Adrenal gland (tissue), 12 donors: Measurements from ENCODE around the gene SRRT. TPM values are rescaled to one million over a fixed set of nuclear protein-coding genes. Genes with fewer than 3 reads are reported as not detected.

Experiments used
- DNase-seq, 7 donors: peaks; one replicate each; pipeline ENCODE4 v3.0.0-alpha.2; 2019 to 2020
- H3K27ac ChIP-seq, 5 donors: fragments of 200-600 bp; sonication (generic) in 4 of 5; 1 replicate in 3 of 5; 2 replicates in 2 of 5; pipeline versions ENCODE4 v1.5.1 to v1.8.0; 2016 to 2020; ENCODE audit warnings: mild to moderate bottlenecking in 1 of 5
- H3K27me3 ChIP-seq: fragments of 200-600 bp; 2 replicates; pipeline ENCODE4 v1.8.0; 2021
- H3K36me3 ChIP-seq, 2 donors: fragments of 200-600 bp; replicated peaks in 1 of 2; 1 replicate in 1 of 2; 2 replicates in 1 of 2; pipeline versions ENCODE4 v1.5.1 to v1.8.0; 2018 to 2022
- H3K4me1 ChIP-seq, 2 donors: fragments of 200-600 bp; replicated peaks in 1 of 2; 1 replicate in 1 of 2; 2 replicates in 1 of 2; pipeline versions ENCODE4 v1.5.1 to v1.8.0; 2018 to 2021
- H3K4me3 ChIP-seq, 4 donors: fragments of 200-600 bp; sonication (generic) in 3 of 4; one replicate each; pipeline ENCODE4 v1.5.1; 2016 to 2018
- H3K9me3 ChIP-seq, 3 donors: fragments of 200-600 bp; sonication (generic) in 1 of 3; replicated peaks in 1 of 3; 1 replicate in 2 of 3; 2 replicates in 1 of 3; pipeline versions ENCODE4 v1.5.1 to v1.8.0; 2016 to 2021
- POLR2A ChIP-seq, 2 donors: fragments of 450-650 bp; IDR thresholded peaks; one replicate each; pipeline ENCODE4 v1.6.1; 2017; ENCODE audit warnings: antibody characterized with exemption in 2 of 2, mild to moderate bottlenecking in 2 of 2, moderate library complexity in 1 of 2
- WGBS, 4 donors: extraction: QIAGEN DNeasy Blood & Tissue Kit in 2 of 4; methylation state at CpG; one replicate each; pipeline versions ENCODE4 v1.1.5 to v1.1.7; 2013 to 2017; 5-methylcytosine and 5-hydroxymethylcytosine counted together
- intact Hi-C, 2 donors: fragments of 100-400 bp; cut with DNase I; formaldehyde crosslinking; loops; one replicate each; pipeline versions ENCODE4 v1.14.1 to v1.15.0; 2022 to 2023
- polyA plus RNA-seq, 3 donors: library from polyadenylated mRNA; stranded (reverse); fragments of 200-250 nt in 2 of 3; fragments of 350-450 nt in 1 of 3; fragmentation: Illumina TruSeq in 1 of 3; extraction: RNeasy Lipid Tissue Mini Kit (QIAGEN cat#74804) in 1 of 3; gene quantifications; one replicate each; pipeline ENCODE4 v1.2.3, GENCODE V29; 2013 to 2014
- total RNA-seq, 9 donors: library from RNA; depleted of rRNA in 4 of 9; stranded (reverse); fragments of >200 nt in 4 of 9; fragments of 120-200 nt in 1 of 9; fragmentation: NEBNext Ultra II Directional in 1 of 9; extraction: Animal tissue kit (Norgen Biotek cat#: 25700) in 1 of 9; gene quantifications; one replicate each; pipeline versions ENCODE4 v1.1.0 to v1.2.4, GENCODE V29; 2013 to 2023
- TF ChIP-seq, protein P1 (sequence below), 6 experiments: fragments of 450-650 bp in 4 of 6; fragments of 200-600 bp in 2 of 6; sonication (generic) in 1 of 6; IDR thresholded peaks; 1 replicate in 5 of 6; 2 replicates in 1 of 6; pipeline versions ENCODE4 v1.5.1 to v1.8.0; 2016 to 2021; ENCODE audit warnings: antibody characterized with exemption in 6 of 6, mild to moderate bottlenecking in 2 of 6, moderate library complexity in 1 of 6
- donor health status: healthy with polysubstance abuse.
- donor health status: Bipolar disorder and iron deficiency.
- donor health status: DM: yes; HTN: yes; CAD: no.
- donor health status: DM: no; HTN: no; CAD: no.
- donor health status: DM: no; HTN: no; CAD: no.
- donor health status: DM: yes; HTN: yes; CAD: no.

The SRRT gene
- total and polyA plus RNA-seq, 12 donors = 44.0 to 289 (median 97.1) TPM

DNA sequence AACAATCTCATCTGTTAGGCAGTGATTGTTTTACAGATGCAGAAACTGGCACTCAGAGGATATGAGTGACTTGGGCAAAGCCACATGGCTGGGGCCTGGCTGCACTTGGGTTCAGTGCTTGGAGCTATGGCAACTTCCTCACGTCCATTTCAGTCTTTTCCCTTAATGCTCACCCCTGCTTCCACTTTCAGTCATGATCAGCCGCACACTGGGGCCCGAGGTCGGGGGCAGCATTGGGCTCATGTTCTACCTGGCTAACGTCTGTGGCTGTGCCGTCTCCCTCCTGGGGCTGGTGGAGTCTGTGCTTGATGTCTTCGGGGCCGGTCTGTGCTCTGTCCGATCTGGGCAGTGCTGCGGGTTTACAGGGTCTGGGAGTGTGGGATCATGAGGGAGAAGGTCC lies 19.4 kb upstream of the SRRT start:
- peaks cover 4 to 12% of the 10 kb centered on the region in 2 donors for H3K4me1 ChIP-seq
- H3K9me3 ChIP-seq = no peaks in the 10 kb centered on the region
- WGBS, 4 donors = 80 to 88% (median 86%) methylated on average over 7 to 10 of the region's 10 CpGs
- no peak overlapping the region for H3K4me3 ChIP-seq
- H3K27me3 ChIP-seq = no peaks in the 10 kb centered on the region
- TF ChIP-seq POLR2A (IDR thresholded peaks at IDR 0.05) = no peak
- TF ChIP-seq, protein P1, sequence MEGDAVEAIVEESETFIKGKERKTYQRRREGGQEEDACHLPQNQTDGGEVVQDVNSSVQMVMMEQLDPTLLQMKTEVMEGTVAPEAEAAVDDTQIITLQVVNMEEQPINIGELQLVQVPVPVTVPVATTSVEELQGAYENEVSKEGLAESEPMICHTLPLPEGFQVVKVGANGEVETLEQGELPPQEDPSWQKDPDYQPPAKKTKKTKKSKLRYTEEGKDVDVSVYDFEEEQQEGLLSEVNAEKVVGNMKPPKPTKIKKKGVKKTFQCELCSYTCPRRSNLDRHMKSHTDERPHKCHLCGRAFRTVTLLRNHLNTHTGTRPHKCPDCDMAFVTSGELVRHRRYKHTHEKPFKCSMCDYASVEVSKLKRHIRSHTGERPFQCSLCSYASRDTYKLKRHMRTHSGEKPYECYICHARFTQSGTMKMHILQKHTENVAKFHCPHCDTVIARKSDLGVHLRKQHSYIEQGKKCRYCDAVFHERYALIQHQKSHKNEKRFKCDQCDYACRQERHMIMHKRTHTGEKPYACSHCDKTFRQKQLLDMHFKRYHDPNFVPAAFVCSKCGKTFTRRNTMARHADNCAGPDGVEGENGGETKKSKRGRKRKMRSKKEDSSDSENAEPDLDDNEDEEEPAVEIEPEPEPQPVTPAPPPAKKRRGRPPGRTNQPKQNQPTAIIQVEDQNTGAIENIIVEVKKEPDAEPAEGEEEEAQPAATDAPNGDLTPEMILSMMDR (IDR thresholded peaks at IDR 0.05) = no peak
- DNase-seq = no peak
- no peak overlapping the region for H3K27ac ChIP-seq
- intact Hi-C loops = loop anchor here in 1 of 2 donors (5.0 kb wide), 1 partner anchor 148 kb away; the partner anchor contains the start of gene POP7
- peaks cover 0 to 6% of the 10 kb centered on the region in 2 donors for H3K36me3 ChIP-seq

DNA sequence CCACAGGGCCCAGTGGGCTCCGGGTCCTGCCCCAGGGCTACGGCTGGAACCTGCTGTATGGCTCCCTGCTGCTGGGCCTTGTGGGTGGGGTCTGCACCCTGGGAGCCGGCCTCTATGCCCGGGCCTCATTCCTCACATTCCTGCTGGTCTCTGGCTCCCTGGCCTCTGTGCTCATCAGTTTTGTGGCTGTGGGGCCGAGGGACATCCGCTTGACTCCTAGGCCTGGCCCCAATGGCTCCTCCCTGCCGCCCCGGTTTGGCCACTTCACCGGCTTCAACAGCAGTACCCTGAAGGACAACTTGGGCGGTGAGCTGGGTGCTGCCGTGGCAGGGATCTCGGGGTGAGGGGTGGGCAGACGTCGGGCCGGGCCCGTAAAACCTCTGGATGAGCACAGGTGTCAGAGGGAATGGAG lies 18.0 kb upstream of the SRRT start:
- H3K4me3 ChIP-seq = no peak overlapping the region
- no peaks in the 10 kb centered on the region for H3K9me3 ChIP-seq
- DNase-seq = no peak
- peaks cover 4 to 9% of the 10 kb centered on the region in 2 donors for H3K4me1 ChIP-seq
- H3K36me3 ChIP-seq = peaks cover 0 to 17% of the 10 kb centered on the region in 2 donors
- intact Hi-C loops = loop anchor here in 1 of 2 donors (5.0 kb wide), 1 partner anchor 150 kb away; the partner anchor contains the start of gene POP7
- no peak overlapping the region for H3K27ac ChIP-seq
- 90 to 100% (median 94%) methylated on average over 4 to 16 of the region's 16 CpGs for whole genome bisulfite sequencing, 4 donors
- TF ChIP-seq POLR2A (IDR thresholded peaks at IDR 0.05) = no peak
- TF ChIP-seq, protein P1 (IDR thresholded peaks at IDR 0.05) = no peak
- no peaks in the 10 kb centered on the region for H3K27me3 ChIP-seq

DNA sequence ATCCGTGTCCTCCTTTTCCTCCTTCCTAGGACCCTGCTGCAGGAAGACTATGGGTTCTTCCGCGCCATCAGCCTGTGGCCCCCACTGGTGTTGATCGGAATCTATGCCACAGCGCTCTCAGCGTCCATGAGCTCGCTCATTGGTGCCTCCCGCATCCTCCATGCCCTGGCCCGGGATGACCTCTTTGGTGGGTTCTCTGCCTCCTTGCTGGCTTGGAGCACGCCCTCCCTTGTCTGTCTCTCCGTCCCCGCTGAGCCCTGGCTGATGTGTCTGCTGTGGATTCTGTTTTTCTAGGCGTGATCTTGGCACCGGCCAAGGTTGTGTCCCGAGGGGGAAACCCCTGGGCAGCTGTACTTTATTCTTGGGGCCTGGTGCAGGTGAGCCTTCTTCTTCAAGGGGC lies 15.0 kb upstream of the SRRT start:
- H3K4me3 ChIP-seq = no peak overlapping the region
- no peaks in the 10 kb centered on the region for H3K9me3 ChIP-seq
- 89 to 93% (median 89%) methylated on average over 14 to 15 of the region's 15 CpGs for WGBS, 4 donors
- H3K27me3 ChIP-seq = no peaks in the 10 kb centered on the region
- H3K36me3 ChIP-seq = peaks cover 0 to 17% of the 10 kb centered on the region in 2 donors
- TF ChIP-seq, protein P1 (IDR thresholded peaks at IDR 0.05) = no peak
- no peak for TF ChIP-seq POLR2A (IDR thresholded peaks at IDR 0.05)
- intact Hi-C loops = loop anchor here in 1 of 2 donors (5.0 kb wide), 1 partner anchor 153 kb away; the partner anchor contains the start of gene POP7
- H3K4me1 ChIP-seq = no peaks in the 10 kb centered on the region
- DNase-seq = no peak
- H3K27ac ChIP-seq = no peak overlapping the region

DNA sequence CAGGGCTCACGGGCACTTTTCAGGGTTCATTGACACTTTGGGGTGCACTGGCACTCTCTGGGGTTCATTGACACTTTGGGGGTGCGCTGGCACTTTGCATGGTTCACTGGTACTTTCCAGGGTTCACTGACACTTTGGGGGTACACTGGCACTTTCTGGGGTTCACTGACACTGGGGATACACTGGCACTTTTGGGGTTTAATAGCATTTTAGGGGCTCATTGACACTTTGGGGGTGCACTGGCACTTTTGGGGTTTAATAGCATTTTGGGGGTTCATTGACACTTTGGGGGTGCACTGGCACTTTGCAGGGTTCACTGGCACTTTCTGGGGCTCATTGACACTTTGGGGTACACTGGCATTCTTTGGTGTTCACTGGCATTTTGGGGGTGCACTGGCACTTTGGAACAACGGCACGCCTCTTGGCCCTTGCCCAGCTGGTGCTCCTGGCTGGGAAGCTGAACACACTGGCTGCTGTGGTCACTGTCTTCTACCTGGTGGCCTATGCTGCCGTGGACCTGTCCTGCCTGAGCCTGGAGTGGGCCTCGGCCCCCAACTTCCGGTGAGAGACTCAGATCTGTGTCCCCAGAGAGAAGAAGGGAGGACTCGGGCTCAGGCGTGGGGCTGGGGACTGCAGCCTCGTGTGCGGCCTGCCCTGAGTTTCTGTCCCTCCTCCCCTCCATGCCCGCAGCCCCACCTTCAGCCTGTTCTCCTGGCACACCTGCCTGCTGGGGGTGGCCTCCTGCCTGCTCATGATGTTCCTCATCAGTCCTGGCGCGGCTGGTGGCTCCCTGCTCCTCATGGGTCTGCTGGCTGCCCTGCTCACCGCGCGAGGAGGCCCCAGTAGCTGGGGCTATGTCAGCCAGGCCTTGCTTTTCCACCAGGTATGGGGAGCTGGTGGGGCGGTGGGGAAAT lies 13.9 kb upstream of the SRRT start:
- no peak for DNase-seq
- H3K9me3 ChIP-seq = no peaks in the 10 kb centered on the region
- 92 to 100% (median 94%) methylated on average over 3 to 18 of the region's 18 CpGs for WGBS, 4 donors
- peaks cover 3% of the 10 kb centered on the region in 2 donors for H3K4me1 ChIP-seq
- intact Hi-C loops = no loop called here
- H3K4me3 ChIP-seq = no peak overlapping the region
- no peak overlapping the region for H3K27ac ChIP-seq
- TF ChIP-seq, protein P1 (IDR thresholded peaks at IDR 0.05) = no peak
- TF ChIP-seq POLR2A (IDR thresholded peaks at IDR 0.05) = no peak
- peaks cover 0 to 17% of the 10 kb centered on the region in 2 donors for H3K36me3 ChIP-seq
- H3K27me3 ChIP-seq = no peaks in the 10 kb centered on the region
